ENCODE measurements around the gene CAND2.

The CAND2 gene

GRCh38 chr3:12796171-12797123, at the start of gene CAND2:
Gene CAND2, plus strand, starts transcription at chr3:12796680. Its CDS starts 41 bp downstream, at chr3:12796721.
- peak within 1 kb of the TSS; percentile 74 for H3K4me3 ChIP-seq (ENCODE audit: low read depth, low read length)

GRCh38 chr3:12748477-12748876, 48.0 kb upstream of the CAND2 start:
- no peak overlapping the region for H3K4me3 ChIP-seq (ENCODE audit: low read depth, low read length)

GRCh38 chr3:12750223-12750622, 46.3 kb upstream of the CAND2 start:
- no peak overlapping the region for H3K4me3 ChIP-seq (ENCODE audit: low read depth, low read length)

- no peak overlapping the region for H3K4me3 ChIP-seq (ENCODE audit: low read depth, low read length)
These were observed 45.8 kb upstream of the CAND2 start for GRCh38 chr3:12750658-12751071.

- no peak overlapping the region for H3K4me3 ChIP-seq (ENCODE audit: low read depth, low read length)
These were observed 44.9 kb upstream of the CAND2 start for GRCh38 chr3:12751571-12751970.

GRCh38 chr3:12752102-12752501, 44.4 kb upstream of the CAND2 start:
- no peak overlapping the region for H3K4me3 ChIP-seq (ENCODE audit: low read depth, low read length)

GRCh38 chr3:12752809-12753208, 43.7 kb upstream of the CAND2 start:
- no peak overlapping the region for H3K4me3 ChIP-seq (ENCODE audit: low read depth, low read length)

GRCh38 chr3:12753275-12754028, 43.0 kb upstream of the CAND2 start:
- no peak overlapping the region for H3K4me3 ChIP-seq (ENCODE audit: low read depth, low read length)

GRCh38 chr3:12754313-12754712, 42.2 kb upstream of the CAND2 start:
- no peak overlapping the region for H3K4me3 ChIP-seq (ENCODE audit: low read depth, low read length)

- no peak overlapping the region for H3K4me3 ChIP-seq (ENCODE audit: low read depth, low read length)
These were observed 40.7 kb upstream of the CAND2 start for GRCh38 chr3:12755754-12756153.

GRCh38 chr3:12756175-12756574, 40.3 kb upstream of the CAND2 start:
- H3K4me3 ChIP-seq (ENCODE audit: low read depth, low read length), result no peak overlapping the region

GRCh38 chr3:12756635-12757034, 39.8 kb upstream of the CAND2 start:
- H3K4me3 ChIP-seq (ENCODE audit: low read depth, low read length), result no peak overlapping the region

- H3K4me3 ChIP-seq (ENCODE audit: low read depth, low read length), result no peak overlapping the region
These were observed 38.3 kb upstream of the CAND2 start for GRCh38 chr3:12758025-12758781.

- H3K4me3 ChIP-seq (ENCODE audit: low read depth, low read length), result no peak within 1 kb of the TSS
These were observed 37.3 kb upstream of the CAND2 start, which contains the start of gene TMEM40 for GRCh38 chr3:12759097-12759679. Gene TMEM40, minus strand, starts transcription at chr3:12759259. Its CDS starts 9,427 bp downstream, at chr3:12749832.

GRCh38 chr3:12759693-12760565, 36.6 kb upstream of the CAND2 start:
- H3K4me3 ChIP-seq (ENCODE audit: low read depth, low read length), result no peak overlapping the region

- H3K4me3 ChIP-seq (ENCODE audit: low read depth, low read length), result no peak overlapping the region
These were observed 32.2 kb upstream of the CAND2 start for GRCh38 chr3:12764171-12764776.

- no peak overlapping the region for H3K4me3 ChIP-seq (ENCODE audit: low read depth, low read length)
These were observed 29.9 kb upstream of the CAND2 start for GRCh38 chr3:12766541-12766940.

- no peak overlapping the region for H3K4me3 ChIP-seq (ENCODE audit: low read depth, low read length)
These were observed 27.6 kb upstream of the CAND2 start for GRCh38 chr3:12768579-12769527.
